GM21529 (cell line): ENCODE data around the gene ZFAND6.

Experiments
- ATAC-seq: cut with Tn5 transposase; IDR thresholded peaks from one replicate; pipeline ENCODE4 v1.9.1; 2021; ENCODE audit not compliant: unreplicated experiment

Gene ZFAND6

GRCh38 chr15:80186597-80186996 is 127.1 kb downstream of the ZFAND6 start:
- no peak for ATAC-seq
